Epidermal melanocyte (primary cell): Measurements from ENCODE around the gene HFE.
A peak's percentile ranks its signal among the peaks of the same experiment; 100 is the strongest.
"Not testable (repeated sequence)": the region's sequence is repeated elsewhere in the genome, so short reads cannot be mapped to it uniquely, and the experiment has no call there.

ENCODE experiments used
- DNase-seq: peaks from one replicate; pipeline ENCODE4 v3.0.0; 2011; ENCODE audit warnings: low spot score; ENCODE audit not compliant: insufficient read length

The HFE gene, protein sequence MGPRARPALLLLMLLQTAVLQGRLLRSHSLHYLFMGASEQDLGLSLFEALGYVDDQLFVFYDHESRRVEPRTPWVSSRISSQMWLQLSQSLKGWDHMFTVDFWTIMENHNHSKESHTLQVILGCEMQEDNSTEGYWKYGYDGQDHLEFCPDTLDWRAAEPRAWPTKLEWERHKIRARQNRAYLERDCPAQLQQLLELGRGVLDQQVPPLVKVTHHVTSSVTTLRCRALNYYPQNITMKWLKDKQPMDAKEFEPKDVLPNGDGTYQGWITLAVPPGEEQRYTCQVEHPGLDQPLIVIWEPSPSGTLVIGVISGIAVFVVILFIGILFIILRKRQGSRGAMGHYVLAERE

GRCh38 chr6:26087284-26088115 is at the start of gene HFE:
Gene HFE, plus strand, starts transcription at chr6:26087429. Its CDS starts 12 bp downstream, at chr6:26087441.
- peak; percentile 35 for DNase-seq

DNA sequence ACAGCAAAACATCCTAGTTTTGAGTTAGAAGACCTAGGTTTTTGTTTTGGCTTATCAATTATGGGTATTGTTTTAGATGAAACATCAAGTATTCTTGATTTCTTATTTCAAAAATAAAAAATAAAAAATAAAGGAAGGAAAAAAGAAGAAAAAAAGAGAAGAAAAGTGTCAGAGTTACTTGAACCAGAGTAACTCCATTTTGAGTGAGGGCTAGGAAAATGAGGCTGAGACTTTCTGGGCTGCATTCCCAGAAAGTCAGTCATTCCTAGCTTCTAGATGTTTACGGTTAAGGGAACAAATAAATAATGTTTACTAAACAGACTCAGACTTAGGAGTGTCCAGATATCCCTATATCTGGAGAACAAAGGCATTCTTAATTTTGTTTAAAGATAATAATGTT is 45.3 kb upstream of the HFE start:
- DNase-seq, result no peak

- peak; percentile 83 for DNase-seq
Measured at GRCh38 chr6:26043384-26044139, 43.7 kb upstream of the HFE start.

DNA sequence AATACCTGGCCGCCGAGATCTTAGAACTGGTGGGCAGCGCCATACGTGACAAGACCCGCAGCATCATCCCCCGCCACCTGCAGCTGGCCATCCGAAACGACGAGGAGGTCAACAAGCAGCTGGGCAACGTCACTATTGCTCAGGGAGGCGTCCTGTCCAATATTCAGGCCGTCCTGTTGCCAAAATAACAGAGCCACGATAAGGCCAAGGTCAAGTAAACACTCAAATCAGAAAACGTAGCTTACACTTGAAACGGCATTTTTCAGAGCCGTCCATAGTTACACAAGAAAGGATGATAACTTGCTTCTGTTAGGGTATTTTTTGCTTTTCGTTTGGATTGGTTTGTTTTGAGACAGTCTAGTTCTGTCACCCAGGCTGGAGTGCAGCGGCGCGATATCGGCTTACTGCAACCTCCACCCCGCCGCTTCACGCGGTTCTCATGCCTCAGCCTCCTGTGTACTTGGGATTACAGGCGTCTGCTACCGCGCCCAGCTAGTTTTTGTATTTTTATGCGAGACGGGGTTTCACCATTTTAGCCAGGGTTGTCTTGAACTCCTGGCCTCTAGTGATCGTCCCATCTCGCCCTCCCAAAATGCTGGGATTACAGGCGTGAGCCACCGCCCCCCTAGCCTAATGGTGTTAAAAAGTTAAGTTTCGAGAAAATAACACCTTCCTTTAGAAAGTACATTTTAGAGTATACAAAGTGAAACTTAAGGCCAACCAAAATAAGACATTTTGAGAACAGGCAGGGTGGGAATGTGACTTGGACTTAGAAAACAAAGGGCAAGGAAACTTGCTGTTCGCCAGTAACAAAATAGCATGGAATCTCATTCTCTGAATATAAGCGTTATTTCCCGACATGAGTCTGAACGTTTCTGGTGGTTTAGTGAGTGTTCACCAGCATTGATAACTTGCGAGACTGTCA is 42.8 kb upstream of the HFE start:
- DNase-seq, result no peak

DNA sequence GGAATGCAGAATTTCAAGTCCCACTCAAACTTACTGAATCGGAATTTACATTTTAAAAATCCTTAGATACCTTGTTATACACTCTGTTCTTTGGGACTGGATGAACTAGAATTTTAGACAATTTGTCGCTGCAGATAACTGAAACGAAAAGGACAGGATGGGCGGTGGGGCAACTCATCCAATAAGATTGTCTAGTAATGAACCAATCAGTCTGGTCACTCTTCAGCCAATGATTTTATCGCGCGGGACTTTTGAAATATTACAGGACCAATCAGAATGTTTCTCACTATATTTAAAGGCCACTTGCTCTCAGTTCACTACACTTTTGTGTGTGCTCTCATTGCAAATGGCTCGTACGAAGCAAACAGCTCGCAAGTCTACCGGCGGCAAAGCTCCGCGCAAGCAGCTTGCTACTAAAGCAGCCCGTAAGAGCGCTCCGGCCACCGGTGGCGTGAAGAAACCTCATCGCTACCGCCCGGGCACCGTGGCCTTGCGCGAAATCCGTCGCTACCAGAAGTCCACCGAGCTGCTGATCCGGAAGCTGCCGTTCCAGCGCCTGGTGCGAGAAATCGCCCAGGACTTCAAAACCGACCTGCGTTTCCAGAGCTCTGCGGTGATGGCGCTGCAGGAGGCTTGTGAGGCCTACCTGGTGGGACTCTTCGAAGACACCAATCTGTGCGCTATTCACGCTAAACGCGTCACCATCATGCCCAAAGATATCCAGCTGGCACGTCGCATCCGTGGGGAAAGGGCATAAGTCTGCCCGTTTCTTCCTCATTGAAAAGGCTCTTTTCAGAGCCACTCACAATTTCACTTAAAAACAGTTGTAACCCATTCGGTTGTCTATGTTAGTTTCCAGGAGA is 41.9 kb upstream of the HFE start:
- peak; percentile 95 for DNase-seq

- no peak for DNase-seq
Measured at GRCh38 chr6:26045928-26046368, 41.3 kb upstream of the HFE start.

- not testable (repeated sequence) for DNase-seq
Measured at GRCh38 chr6:26047329-26047728, 39.9 kb upstream of the HFE start.

- DNase-seq, result no peak
Measured at GRCh38 chr6:26048590-26048989, 38.6 kb upstream of the HFE start.

GRCh38 chr6:26051665-26052310 is 35.4 kb upstream of the HFE start:
- no peak for DNase-seq

DNA sequence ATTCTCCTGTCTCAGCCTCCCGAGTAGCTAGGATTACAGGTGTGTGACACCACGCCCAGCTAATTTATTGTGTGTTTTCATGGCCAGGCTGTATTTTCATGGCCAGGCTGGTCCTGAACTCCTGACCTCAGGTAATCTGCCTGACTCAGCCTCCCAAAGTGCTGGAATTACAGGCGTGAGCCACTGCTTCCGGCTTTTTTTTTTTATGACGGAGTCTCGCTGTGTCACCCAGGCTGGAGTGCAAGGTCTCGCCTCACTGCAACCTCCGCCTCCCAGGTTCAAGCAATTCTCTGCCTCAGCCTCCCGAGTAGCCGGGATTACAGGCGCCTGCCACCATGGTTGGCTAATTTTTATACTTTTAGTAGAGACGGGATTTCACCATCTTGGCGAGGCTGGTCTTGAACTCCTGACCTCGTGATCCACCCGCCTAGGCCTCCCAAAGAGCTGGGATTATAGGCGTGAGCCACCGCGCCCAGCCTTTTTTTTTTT is 34.4 kb upstream of the HFE start:
- DNase-seq, result not testable (repeated sequence)

- no peak for DNase-seq
Measured at GRCh38 chr6:26053992-26054780, 33.0 kb upstream of the HFE start.

DNA sequence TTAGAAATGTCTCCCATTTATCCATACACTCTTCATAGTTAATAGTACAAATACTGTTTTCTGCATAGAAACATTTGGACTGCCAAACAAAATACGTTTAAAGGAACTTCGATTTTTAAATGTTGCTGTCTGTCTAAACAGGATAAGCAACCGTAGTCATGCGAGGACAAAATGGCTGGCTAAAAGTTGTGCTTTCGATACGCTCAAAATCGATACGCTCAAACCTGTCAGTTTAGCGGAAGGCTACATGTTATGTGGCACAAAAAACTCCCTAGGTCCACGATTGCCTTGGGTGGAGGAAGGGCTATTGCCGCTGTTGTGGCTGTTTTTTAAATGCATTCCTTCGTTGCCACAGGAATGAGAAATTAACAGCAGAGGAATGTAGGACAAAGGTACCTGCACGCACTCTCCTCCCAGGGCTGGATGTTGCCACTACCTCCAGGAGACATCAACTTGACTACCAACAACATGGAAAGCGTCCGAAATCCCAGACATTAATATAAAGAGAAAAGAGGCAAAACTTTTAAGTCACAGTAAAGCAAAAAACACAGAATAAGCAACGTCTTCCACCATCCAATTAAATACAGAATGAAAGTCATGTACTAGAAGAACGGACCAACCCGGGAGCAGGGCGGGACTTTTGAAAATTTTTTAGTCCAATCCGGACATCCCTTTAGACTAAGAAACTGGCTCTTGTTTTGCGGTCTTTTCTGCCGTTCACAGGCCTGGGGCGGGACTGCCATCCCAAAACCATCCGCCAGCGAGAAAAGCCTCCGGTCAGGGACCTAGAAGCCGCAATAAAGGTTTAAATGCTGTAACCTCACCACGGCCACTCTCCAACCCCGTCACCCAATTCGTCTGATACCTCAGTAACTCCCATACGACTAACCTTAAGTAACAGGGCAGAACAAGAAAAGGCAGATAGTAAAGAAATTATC is 32.2 kb upstream of the HFE start:
- peak; percentile 92 for DNase-seq

DNA sequence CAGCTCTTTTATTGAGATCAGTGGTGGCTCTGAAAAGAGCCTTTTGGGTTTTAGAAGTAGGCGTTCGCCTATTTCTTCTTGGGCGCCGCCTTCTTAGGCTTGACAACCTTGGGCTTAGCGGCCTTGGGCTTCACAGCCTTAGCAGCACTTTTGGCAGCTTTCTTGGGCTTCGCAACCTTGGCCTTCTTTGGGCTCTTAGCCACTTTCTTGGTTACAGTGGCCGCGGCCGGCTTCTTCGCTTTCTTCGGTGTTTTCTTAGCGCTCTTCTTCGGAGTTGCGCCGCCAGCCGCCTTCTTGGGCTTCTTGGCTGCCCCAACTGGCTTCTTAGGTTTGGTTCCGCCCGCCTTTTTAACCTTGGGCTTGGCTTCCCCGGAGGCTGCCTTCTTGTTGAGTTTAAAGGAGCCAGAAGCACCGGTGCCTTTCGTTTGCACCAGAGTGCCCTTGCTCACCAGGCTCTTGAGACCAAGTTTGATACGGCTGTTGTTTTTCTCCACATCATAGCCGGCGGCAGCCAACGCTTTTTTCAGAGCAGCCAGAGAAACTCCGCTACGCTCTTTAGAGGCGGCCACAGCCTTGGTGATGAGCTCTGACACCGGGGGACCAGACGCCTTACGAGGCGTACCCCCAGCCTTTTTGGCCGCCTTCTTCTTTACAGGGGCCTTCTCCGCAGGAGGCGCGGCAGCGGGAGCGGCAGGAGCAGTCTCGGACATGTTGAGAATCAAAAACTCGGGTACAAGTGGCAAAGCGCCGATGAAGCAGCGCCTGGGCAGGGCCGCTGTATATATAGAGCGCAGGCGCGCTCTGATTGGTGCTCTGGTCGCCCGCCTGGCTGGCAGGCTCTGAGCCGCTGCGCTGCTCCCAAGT is 31.3 kb upstream of the HFE start:
- DNase-seq, result peak; percentile 80

- DNase-seq, result no peak
Measured at GRCh38 chr6:26056583-26057350, 30.5 kb upstream of the HFE start.

- no peak for DNase-seq
Measured at GRCh38 chr6:26057899-26058298, 29.3 kb upstream of the HFE start.
